ENCODE measurements around the gene GLG1.

Gene GLG1

GRCh38 chr16:74564451-74564984 lies 42.4 kb downstream of the GLG1 start:
- TF ChIP-seq FOXP2 (optimal IDR thresholded peaks at IDR 0.05; ENCODE audit: borderline replicate concordance, extremely low read depth, extremely low read length, insufficient read depth) (no peak), TAF1 (IDR thresholded peaks at IDR 0.05; ENCODE audit: borderline replicate concordance, insufficient read depth, low read length) (no peak), SIN3A (IDR thresholded peaks at IDR 0.05; ENCODE audit: borderline replicate concordance, insufficient read depth, low read length) (no peak), REST (IDR thresholded peaks at IDR 0.05; ENCODE audit: insufficient read depth in 1 of 2, low read depth in 2 of 2, low read length in 2 of 2) (no peak), POLR2AphosphoS5 (IDR thresholded peaks at IDR 0.05; ENCODE audit: low read depth, low read length) (no peak)

DNA sequence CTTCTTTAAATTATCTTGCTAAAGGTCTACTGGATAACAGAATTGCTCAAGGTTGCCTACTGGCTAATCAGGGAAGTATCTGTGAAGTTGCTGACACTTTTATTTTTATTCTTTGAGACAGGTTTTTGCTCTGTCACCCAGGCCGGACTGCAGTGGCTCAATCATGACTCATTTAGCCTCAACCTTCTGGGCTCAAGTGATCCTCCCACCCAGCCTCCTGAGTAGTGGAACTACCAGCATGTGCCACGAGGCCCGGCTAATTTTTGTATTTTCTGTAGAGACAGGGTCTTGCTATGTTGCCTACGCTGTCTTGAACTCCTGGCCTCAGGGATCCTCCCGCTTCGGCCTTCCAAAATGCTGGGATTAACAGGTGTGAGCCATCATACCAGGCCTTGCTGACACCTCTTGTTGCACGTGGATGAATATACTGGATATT lies 43.1 kb downstream of the GLG1 start:
- TF ChIP-seq POLR2AphosphoS5 (IDR thresholded peaks at IDR 0.05; ENCODE audit: low read depth, low read length): no peak
- no peak for TF ChIP-seq REST (IDR thresholded peaks at IDR 0.05; ENCODE audit: insufficient read depth in 1 of 2, low read depth in 2 of 2, low read length in 2 of 2)
- TF ChIP-seq TAF1 (IDR thresholded peaks at IDR 0.05; ENCODE audit: borderline replicate concordance, insufficient read depth, low read length): no peak
- no peak for TF ChIP-seq FOXP2 (optimal IDR thresholded peaks at IDR 0.05; ENCODE audit: borderline replicate concordance, extremely low read depth, extremely low read length, insufficient read depth)
- TF ChIP-seq SIN3A (IDR thresholded peaks at IDR 0.05; ENCODE audit: borderline replicate concordance, insufficient read depth, low read length): no peak

- TF ChIP-seq FOXP2 (optimal IDR thresholded peaks at IDR 0.05; ENCODE audit: borderline replicate concordance, extremely low read depth, extremely low read length, insufficient read depth) (no peak), TAF1 (IDR thresholded peaks at IDR 0.05; ENCODE audit: borderline replicate concordance, insufficient read depth, low read length) (no peak), REST (IDR thresholded peaks at IDR 0.05; ENCODE audit: insufficient read depth in 1 of 2, low read depth in 2 of 2, low read length in 2 of 2) (no peak), POLR2AphosphoS5 (IDR thresholded peaks at IDR 0.05; ENCODE audit: low read depth, low read length) (no peak), SIN3A (IDR thresholded peaks at IDR 0.05; ENCODE audit: borderline replicate concordance, insufficient read depth, low read length) (no peak)
Observed at GRCh38 chr16:74562117-74562516, 44.8 kb downstream of the GLG1 start.

DNA sequence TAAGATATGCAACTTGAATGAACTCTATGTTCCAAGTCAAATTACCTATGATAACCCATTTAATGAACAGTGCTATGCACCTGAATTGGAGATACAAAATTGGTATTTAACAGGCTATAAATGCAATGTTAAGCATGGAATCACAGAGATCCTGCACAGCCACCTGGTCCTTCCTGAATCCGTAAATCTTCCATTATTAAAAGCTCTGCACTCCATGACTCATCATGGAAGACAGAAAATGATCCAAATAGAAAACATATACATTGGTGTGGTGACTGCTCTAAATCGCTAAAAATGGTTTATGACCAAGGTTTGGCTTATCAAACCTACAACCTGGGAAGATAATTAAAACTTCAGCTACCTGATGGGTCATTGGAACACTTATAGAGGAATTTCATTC lies 45.3 kb downstream of the GLG1 start:
- TF ChIP-seq REST (IDR thresholded peaks at IDR 0.05; ENCODE audit: insufficient read depth in 1 of 2, low read depth in 2 of 2, low read length in 2 of 2): no peak
- TF ChIP-seq FOXP2 (optimal IDR thresholded peaks at IDR 0.05; ENCODE audit: borderline replicate concordance, extremely low read depth, extremely low read length, insufficient read depth): no peak
- no peak for TF ChIP-seq POLR2AphosphoS5 (IDR thresholded peaks at IDR 0.05; ENCODE audit: low read depth, low read length)
- no peak for TF ChIP-seq SIN3A (IDR thresholded peaks at IDR 0.05; ENCODE audit: borderline replicate concordance, insufficient read depth, low read length)
- TF ChIP-seq TAF1 (IDR thresholded peaks at IDR 0.05; ENCODE audit: borderline replicate concordance, insufficient read depth, low read length): no peak

- TF ChIP-seq SIN3A (IDR thresholded peaks at IDR 0.05; ENCODE audit: borderline replicate concordance, insufficient read depth, low read length): no peak
Observed at GRCh38 chr16:74560912-74561311, 46.0 kb downstream of the GLG1 start.

Measured in PFSK-1 (cell line).